Prostate gland (tissue), 2 donors: Measurements from ENCODE around the gene SMYD1. TPM values are rescaled to one million over a fixed set of nuclear protein-coding genes. Genes with fewer than 3 reads are reported as not detected.

ENCODE experiments used
- DNase-seq: peaks from one replicate; pipeline ENCODE4 v3.0.0-alpha.2; 2019; ENCODE audit warnings: low spot score
- H3K27ac ChIP-seq, 2 donors: fragments of 200-600 bp; sonication (generic); 2 replicates each; pipeline ENCODE4 v1.5.1; 2017 to 2019
- H3K27me3 ChIP-seq: fragments of 200-600 bp; sonication (generic); replicated peaks from 2 replicates; pipeline ENCODE4 v1.5.1; 2019; ENCODE audit not compliant: insufficient read depth
- H3K36me3 ChIP-seq, 2 donors: fragments of 200-600 bp; sonication (generic); 1 replicate in 1 of 2; 2 replicates in 1 of 2; pipeline versions ENCODE4 v1.5.1 to v1.8.1; 2017 to 2019
- H3K4me1 ChIP-seq: fragments of 200-600 bp; sonication (generic); replicated peaks from 2 replicates; pipeline ENCODE4 v1.5.1; 2019
- H3K4me3 ChIP-seq, 2 donors: fragments of 200-600 bp; sonication (generic); 2 replicates each; pipeline ENCODE4 v1.5.1; 2017 to 2019
- H3K9me3 ChIP-seq: fragments of 200-600 bp; sonication (generic); 2 replicates; pipeline ENCODE4 v1.5.1; 2017
- CTCF ChIP-seq, 4 experiments: fragments of 200-600 bp in 2 of 4; fragments of 450-650 bp in 2 of 4; sonication (generic) in 2 of 4; IDR thresholded peaks; 1 replicate in 3 of 4; 2 replicates in 1 of 4; pipeline ENCODE4 v1.5.1; 2016 to 2019; ENCODE audit warnings: antibody characterized with exemption in 4 of 4, mild to moderate bottlenecking in 2 of 4, moderate library complexity in 2 of 4
- POLR2A ChIP-seq: fragments of 450-650 bp; IDR thresholded peaks from one replicate; pipeline ENCODE4 v1.6.1; 2016; ENCODE audit warnings: antibody characterized with exemption, mild to moderate bottlenecking
- POLR2AphosphoS5 ChIP-seq: sonication (generic); formaldehyde crosslinking; IDR thresholded peaks from one replicate; pipeline ENCODE4 v1.6.1; 2017; ENCODE audit warnings: antibody characterized with exemption
- WGBS: methylation state at CpG from one replicate; pipeline ENCODE4 v1.1.5; 2018; 5-methylcytosine and 5-hydroxymethylcytosine counted together
- intact Hi-C: fragments of 100-400 bp; cut with DNase I; formaldehyde crosslinking; loops from one replicate; pipeline ENCODE4 v1.14.2; 2022
- total RNA-seq, 2 donors: library from RNA; depleted of rRNA; stranded (reverse); fragments of >200 nt; gene quantifications; one replicate each; pipeline ENCODE4 v1.1.0, GENCODE V29; 2016

The SMYD1 gene
- total RNA-seq, 2 donors from 2014 or later = 2.4 to 3.7 TPM

GRCh38 chr2:88077080-88077479 is 9.5 kb downstream of the SMYD1 start:
- Histone ChIP-seq H3K27ac (no peak overlapping the region), H3K4me1 (no peaks in the 10 kb centered on the region), H3K9me3 (no peaks in the 10 kb centered on the region), H3K27me3 (no peaks in the 10 kb centered on the region), H3K36me3 (no peaks in the 10 kb centered on the region), H3K4me3 (no peak overlapping the region)
- 89% methylated on average over 8 of the region's 8 CpGs for WGBS
- intact Hi-C loops = no loop called here
- no peak for DNase-seq
- TF ChIP-seq POLR2A (no peak), POLR2AphosphoS5 (no peak), CTCF (IDR thresholded peaks at IDR 0.05) (no peak)

GRCh38 chr2:88078643-88079172 is 11.1 kb downstream of the SMYD1 start:
- TF ChIP-seq POLR2A = no peak
- no peak for TF ChIP-seq POLR2AphosphoS5
- TF ChIP-seq CTCF (IDR thresholded peaks at IDR 0.05) = no peak
- no peak overlapping the region for H3K27ac ChIP-seq
- no peaks in the 10 kb centered on the region for H3K36me3 ChIP-seq
- no peaks in the 10 kb centered on the region for H3K4me1 ChIP-seq
- DNase-seq = no peak
- no peak overlapping the region for H3K4me3 ChIP-seq
- H3K27me3 ChIP-seq = no peaks in the 10 kb centered on the region
- H3K9me3 ChIP-seq = no peaks in the 10 kb centered on the region
- intact Hi-C loops = no loop called here
- WGBS = 29% methylated on average over 3 of the region's 3 CpGs

- no peaks in the 10 kb centered on the region for H3K9me3 ChIP-seq
- no peak overlapping the region for H3K27ac ChIP-seq
- 86% methylated on average over 2 of the region's 2 CpGs for WGBS
- H3K4me1 ChIP-seq = no peaks in the 10 kb centered on the region
- no peak overlapping the region for H3K4me3 ChIP-seq
- no peak for DNase-seq
- intact Hi-C loops = no loop called here
- H3K36me3 ChIP-seq = no peaks in the 10 kb centered on the region
- TF ChIP-seq CTCF (IDR thresholded peaks at IDR 0.05) = no peak
- H3K27me3 ChIP-seq = no peaks in the 10 kb centered on the region
Observed at GRCh38 chr2:88080545-88080944, 12.9 kb downstream of the SMYD1 start.

GRCh38 chr2:88081924-88082608 is 14.4 kb downstream of the SMYD1 start:
- no peak overlapping the region for H3K27ac ChIP-seq

More at GRCh38 chr2:88081924-88082608, 14.4 kb downstream of the SMYD1 start:
- TF ChIP-seq CTCF (IDR thresholded peaks at IDR 0.05) (no peak), POLR2A (no peak), POLR2AphosphoS5 (no peak)
- Histone ChIP-seq H3K27me3 (no peaks in the 10 kb centered on the region), H3K4me3 (no peak overlapping the region), H3K36me3 (no peaks in the 10 kb centered on the region), H3K4me1 (no peaks in the 10 kb centered on the region), H3K9me3 (no peaks in the 10 kb centered on the region)
- 79% methylated on average over 4 of the region's 4 CpGs for WGBS
- no peak for DNase-seq
- intact Hi-C loops = no loop called here
